K562 (cell line): ENCODE results near the gene MIDN. TPM values are rescaled to one million over a fixed set of nuclear protein-coding genes. Genes with fewer than 3 reads are reported as not detected.

Experiments
- AFF1 ChIP-seq, 2 experiments: fragments of 450-650 bp; IDR thresholded peaks; 2 replicates each; pipeline ENCODE4 v1.6.1; 2018; ENCODE audit warnings: mild to moderate bottlenecking in 2 of 2, low read depth in 1 of 2; ENCODE audit not compliant: partially characterized antibody in 2 of 2
- CBFA2T2 ChIP-seq: fragments of 450-650 bp; conservative IDR thresholded peaks from 2 replicates; pipeline ENCODE4 v1.6.1; 2017; ENCODE audit warnings: mild to moderate bottlenecking
- FIP1L1 ChIP-seq: fragments of 200-400 bp; formaldehyde crosslinking; IDR thresholded peaks from 2 replicates; pipeline ENCODE4 v1.6.1; 2018; ENCODE audit warnings: mild to moderate bottlenecking, low read depth, low read length; ENCODE audit not compliant: poor library complexity, severe bottlenecking
- FOXP4 ChIP-seq: sonication (generic); formaldehyde crosslinking; IDR thresholded peaks from 2 replicates; pipeline ENCODE4 v1.8.0; 2022; ENCODE audit warnings: mild to moderate bottlenecking, missing genetic modification reagents, borderline replicate concordance
- HOMEZ ChIP-seq: fragments of 250-450 bp; sonication (Bioruptor Pico); IDR thresholded peaks from 2 replicates; pipeline ENCODE4 v1.4.0; 2020; ENCODE audit warnings: mild to moderate bottlenecking, moderate library complexity
- JUN ChIP-seq, 2 experiments: sonication (generic) in 1 of 2; formaldehyde crosslinking in 1 of 2; IDR thresholded peaks; 2 replicates each; pipeline versions ENCODE4 v1.6.1 to v1.8.0; 2012 to 2022; ENCODE audit warnings: borderline replicate concordance in 2 of 2, mild to moderate bottlenecking in 2 of 2, improper control_type of control experiment in 1 of 2, low read depth in 1 of 2, low read length in 1 of 2, missing genetic modification reagents in 1 of 2
- NKRF ChIP-seq: fragments of 450-650 bp; IDR thresholded peaks from 2 replicates; pipeline ENCODE4 v1.6.1; 2016; ENCODE audit warnings: borderline replicate concordance
- PKNOX1 ChIP-seq: fragments of 450-650 bp; IDR thresholded peaks from 2 replicates; pipeline ENCODE4 v1.6.1; 2016
- PPARD ChIP-seq: fragments of 250-450 bp; sonication (Bioruptor Pico); IDR thresholded peaks from 2 replicates; pipeline ENCODE4 v1.8.0; 2022; ENCODE audit warnings: inconsistent platforms, mild to moderate bottlenecking, moderate library complexity
- TFAM ChIP-seq: fragments of 250-450 bp; sonication (Bioruptor Pico); conservative IDR thresholded peaks from 2 replicates; pipeline ENCODE4 v1.5.0; 2021; ENCODE audit warnings: mild to moderate bottlenecking, moderate library complexity
- VEZF1 ChIP-seq: fragments of 200-800 bp; sonication (Bioruptor generic); IDR thresholded peaks from 2 replicates; pipeline ENCODE4 v1.6.1; 2017; ENCODE audit warnings: missing genetic modification characterization, missing compliant biosample characterization
- ZNF324 ChIP-seq: fragments of 250-450 bp; sonication (Bioruptor Pico); IDR thresholded peaks from 2 replicates; pipeline ENCODE4 v1.4.0; 2020; ENCODE audit warnings: mild to moderate bottlenecking
- ZNF696 ChIP-seq: fragments of 250-450 bp; sonication (Bioruptor Pico); conservative IDR thresholded peaks from 2 replicates; pipeline ENCODE4 v1.4.0; 2020; ENCODE audit warnings: mild to moderate bottlenecking, moderate library complexity
- polyA plus RNA-seq, 8 experiments: library from polyadenylated mRNA; depleted of rRNA in 4 of 8; stranded (reverse) in 5 of 8; unstranded in 3 of 8; fragments of >200 nt; fragmentation: Nextera tagmentation in 2 of 8; fragmentation: Illumina TruSeq in 1 of 8; extraction: Ambion mirVana in 2 of 8; extraction: Trizol in 1 of 8; gene quantifications; 2 replicates each; pipeline versions ENCODE4 v1.2.1 to v1.2.3, GENCODE V29; 2011 to 2014; ENCODE audit warnings: inconsistent platforms in 1 of 8, missing spikeins in 1 of 8
- total RNA-seq, 7 experiments: library from RNA; depleted of rRNA in 6 of 7; stranded (reverse); fragments of >200 nt in 6 of 7; fragmentation: Illumina TruSeq in 2 of 7; extraction: Trizol in 2 of 7; gene quantifications; 2 replicates each; pipeline versions ENCODE4 v1.2.1 to v1.2.3, GENCODE V29; 2011 to 2021; ENCODE audit warnings: low replicate concordance in 1 of 7

The MIDN gene
- total and polyA plus RNA-seq, 9 of the 15 experiments (the other 6 are each of a cell fraction or from before 2014, with no cell fraction given), result 0.17 to 120 (median 10.1) TPM

- peak; percentile 97 for TF ChIP-seq PKNOX1
- TF ChIP-seq FIP1L1, result peak; percentile 89
- peak; percentile 19; the same call in 1 of the 2 replicates for TF ChIP-seq JUN (IDR thresholded peaks at IDR 0.05; ENCODE audit: borderline replicate concordance, low read depth, low read length)
- peak; percentile 73; the same call in 1 of the 2 replicates for TF ChIP-seq JUN (CRISPR knock-in tag; IDR thresholded peaks at IDR 0.05; ENCODE audit: borderline replicate concordance)
- no peak for TF ChIP-seq HOMEZ (CRISPR knock-in tag)
- peak; percentile 85 for TF ChIP-seq CBFA2T2
- TF ChIP-seq FOXP4 (CRISPR knock-in tag), result no peak
- no peak for TF ChIP-seq TFAM (CRISPR knock-in tag)
- TF ChIP-seq VEZF1, result peak; percentile 95
- no peak for TF ChIP-seq ZNF324 (CRISPR knock-in tag)
- no peak for TF ChIP-seq ZNF696 (CRISPR knock-in tag)
- no peak for TF ChIP-seq PPARD (CRISPR knock-in tag)
- TF ChIP-seq NKRF, result no peak
- TF ChIP-seq AFF1 (IDR thresholded peaks at IDR 0.05; ENCODE audit: low read depth in 1 of 2, partially characterized antibody in 2 of 2), result no peak
Observed at GRCh38 chr19:1275260-1275975, 27.0 kb downstream of the MIDN start, which contains the start of gene FAM174C (continued).
